ENCODE data around the gene ITGB1.

- TF ChIP-seq CTCF (IDR thresholded peaks at IDR 0.05) (no peak), POLR2A (IDR thresholded peaks at IDR 0.05) (no peak)
These were observed 51.4 kb downstream of the ITGB1 start for GRCh38 chr10:32906595-32906994.

Measured in body of pancreas (tissue), 4 donors.